GM23338 (cell line): Measurements from ENCODE around the gene ME3.

Experiments used
- CTCF ChIP-seq, 2 experiments: fragments of 200-600 bp in 1 of 2; sonication (generic) in 1 of 2; conservative IDR thresholded peaks; 2 replicates each; pipeline versions ENCODE4 v1.5.1 to v1.6.1; 2016 to 2017; ENCODE audit warnings: antibody characterized with exemption in 2 of 2, low read depth in 2 of 2, mild to moderate bottlenecking in 2 of 2, moderate library complexity in 1 of 2
- POLR2AphosphoS5 ChIP-seq: IDR thresholded peaks from 2 replicates; pipeline ENCODE4 v1.6.1; 2016; ENCODE audit warnings: antibody characterized with exemption, low read depth

GRCh38 chr11:86565388-86565787, 107.0 kb downstream of the ME3 start:
- TF ChIP-seq CTCF (conservative IDR thresholded peaks at IDR 0.05; ENCODE audit: low read depth in 2 of 2) (no peak), POLR2AphosphoS5 (no peak)
